HG02938 (cell line): ENCODE measurements around the gene BANF1.

ENCODE experiments used
- ATAC-seq: cut with Tn5 transposase; IDR thresholded peaks from one replicate; pipeline ENCODE4 v1.9.1; 2021; ENCODE audit warnings: mild to moderate bottlenecking, moderate library complexity; ENCODE audit not compliant: unreplicated experiment

BANF1 gene

GRCh38 chr11:66036334-66036710, 34.0 kb downstream of the BANF1 start:
- no peak for ATAC-seq

GRCh38 chr11:66037327-66037726, 35.0 kb downstream of the BANF1 start:
- ATAC-seq = no peak

- ATAC-seq = no peak
These were observed 37.5 kb downstream of the BANF1 start for GRCh38 chr11:66039765-66040164.

GRCh38 chr11:66042227-66042995, 40.1 kb downstream of the BANF1 start:
- no peak for ATAC-seq

GRCh38 chr11:66042996-66043906, 40.9 kb downstream of the BANF1 start:
- ATAC-seq = no peak

GRCh38 chr11:66044757-66045156, 42.5 kb downstream of the BANF1 start:
- no peak for ATAC-seq

GRCh38 chr11:66045177-66045639, 42.9 kb downstream of the BANF1 start:
- no peak for ATAC-seq

GRCh38 chr11:66046901-66047300, 44.6 kb downstream of the BANF1 start:
- ATAC-seq = no peak

- ATAC-seq = no peak
These were observed 45.5 kb downstream of the BANF1 start for GRCh38 chr11:66047541-66048365.

GRCh38 chr11:66048547-66049323, 46.4 kb downstream of the BANF1 start, which contains the start of gene GAL3ST3:
Gene GAL3ST3 (minus strand): TSS chr11:66049161. CDS start chr11:66045415, 3,746 bp downstream.
- no peak for ATAC-seq

- ATAC-seq = no peak
These were observed 48.4 kb downstream of the BANF1 start for GRCh38 chr11:66050581-66051231.

GRCh38 chr11:66051371-66051765, 49.1 kb downstream of the BANF1 start:
- no peak for ATAC-seq

GRCh38 chr11:66051766-66052663, 49.7 kb downstream of the BANF1 start, which contains the start of gene SF3B2:
Gene SF3B2 (plus strand): TSS chr11:66052364. CDS start chr11:66052385, 21 bp downstream.
- ATAC-seq = peak; percentile 93

GRCh38 chr11:66052664-66052982, 50.3 kb downstream of the BANF1 start:
- ATAC-seq = no peak
